Small intestine (tissue), 7 donors: ENCODE measurements around the gene S100A6. TPM values are rescaled to one million over a fixed set of nuclear protein-coding genes. Genes with fewer than 3 reads are reported as not detected.
A peak's percentile ranks its signal among the peaks of the same experiment; 100 is the strongest.
"Not testable (repeated sequence)": the region's sequence is repeated elsewhere in the genome, so short reads cannot be mapped to it uniquely, and the experiment has no call there.

Source experiments
- DNase-seq, 2 donors: peaks; one replicate each; pipeline versions ENCODE4 v3.0.0 to v3.0.0-alpha.2; 2013
- FAIRE-seq: peaks from 2 replicates; lab custom pipeline; 2012; peaks lifted over from hg19 to GRCh38; lab: Jason Lieb, UNC
- H3K27ac ChIP-seq, 3 donors: one replicate each; pipeline ENCODE4 v1.5.1; 2013; ENCODE audit warnings: low read length in 2 of 3, mild to moderate bottlenecking in 2 of 3, control low read depth in 1 of 3, inconsistent platforms in 1 of 3, low read depth in 1 of 3, moderate library complexity in 1 of 3
- H3K27me3 ChIP-seq, 3 donors: one replicate each; pipeline ENCODE4 v1.6.1; 2013; ENCODE audit warnings: low read length in 3 of 3, inconsistent platforms in 1 of 3; ENCODE audit not compliant: control insufficient read depth in 3 of 3, insufficient read depth in 3 of 3
- H3K36me3 ChIP-seq, 3 donors: one replicate each; pipeline ENCODE4 v1.6.1; 2013; ENCODE audit warnings: low read length in 3 of 3, inconsistent platforms in 1 of 3, low read depth in 1 of 3, mild to moderate bottlenecking in 1 of 3, moderate library complexity in 1 of 3; ENCODE audit not compliant: control insufficient read depth in 3 of 3, insufficient read depth in 2 of 3
- H3K4me1 ChIP-seq, 3 donors: one replicate each; pipeline ENCODE4 v1.6.1; 2013; ENCODE audit warnings: low read length in 2 of 3, inconsistent platforms in 1 of 3, low read depth in 1 of 3, mild to moderate bottlenecking in 1 of 3, moderate library complexity in 1 of 3; ENCODE audit not compliant: control insufficient read depth in 3 of 3, insufficient read depth in 2 of 3
- H3K4me3 ChIP-seq, 3 donors: one replicate each; pipeline ENCODE4 v1.5.1; 2013; ENCODE audit warnings: low read length in 3 of 3, control low read depth in 1 of 3, inconsistent platforms in 1 of 3, low read depth in 1 of 3, mild to moderate bottlenecking in 1 of 3, moderate library complexity in 1 of 3
- H3K9me3 ChIP-seq, 2 donors: one replicate each; pipeline ENCODE4 v1.6.1; 2013; ENCODE audit warnings: low read depth in 1 of 2, low read length in 1 of 2; ENCODE audit not compliant: control insufficient read depth in 2 of 2, insufficient read depth in 1 of 2
- WGBS, 3 donors: extraction: QIAGEN DNeasy Blood & Tissue Kit; methylation state at CpG; one replicate each; pipeline ENCODE4 v1.1.7; 2013; 5-methylcytosine and 5-hydroxymethylcytosine counted together
- polyA plus RNA-seq, 4 donors: library from polyadenylated mRNA; stranded (reverse) in 3 of 4; unstranded in 1 of 4; fragments of 200-250 nt in 3 of 4; fragments of 120-200 nt in 1 of 4; gene quantifications; one replicate each; pipeline versions ENCODE4 v1.2.1 to v1.2.3, GENCODE V29; 2013
- donor health status: healthy with polysubstance abuse.
- donor health status: control.
- donor health status: control.
- donor health status: Bipolar disorder and iron deficiency.
- donor health status: healthy.

The S100A6 gene
- polyA plus RNA-seq, 4 donors, result 313 to 4,929 (median 1,988) TPM

- not testable (repeated sequence) for FAIRE-seq, H3K36me3 ChIP-seq, H3K27me3 ChIP-seq, H3K9me3 ChIP-seq, H3K4me3 ChIP-seq, DNase-seq, H3K27ac ChIP-seq
- peaks cover 0 to 19% (median 5%) of the 10 kb centered on the region in 3 donors for H3K4me1 ChIP-seq
- WGBS, 3 donors, result 77% methylated on average over 13 to 14 of the region's 14 CpGs
Measured at GRCh38 chr1:153522353-153523048, 13.3 kb downstream of the S100A6 start.

- FAIRE-seq, DNase-seq, H3K27me3 ChIP-seq, H3K27ac ChIP-seq, H3K4me3 ChIP-seq, H3K36me3 ChIP-seq, H3K9me3 ChIP-seq: not testable (repeated sequence)
- WGBS, 3 donors, result 97 to 98% (median 97%) methylated on average over 27 to 37 of the region's 37 CpGs
- H3K4me1 ChIP-seq, result peaks cover 0 to 19% (median 5%) of the 10 kb centered on the region in 3 donors
Measured at GRCh38 chr1:153521808-153522207, 14.0 kb downstream of the S100A6 start.

- Histone ChIP-seq H3K4me3 (no peak overlapping the region), H3K27ac (peak overlapping the region; percentile 55 to 86 (median 70)), H3K27me3 (no peaks in the 10 kb centered on the region), H3K9me3 (no peaks in the 10 kb centered on the region), H3K36me3 (no peaks in the 10 kb centered on the region), H3K4me1 (peaks cover 0 to 21% (median 5%) of the 10 kb centered on the region in 3 donors)
- DNase-seq (no peak), FAIRE-seq (no peak)
- WGBS, 3 donors, result 41 to 69% (median 63%) methylated on average over 4 of the region's 4 CpGs
Measured at GRCh38 chr1:153520818-153521476, 14.8 kb downstream of the S100A6 start.

- not testable (repeated sequence) for H3K9me3 ChIP-seq, FAIRE-seq, H3K27me3 ChIP-seq, H3K36me3 ChIP-seq
- peaks cover 5 to 24% (median 7%) of the 10 kb centered on the region in 3 donors for H3K4me1 ChIP-seq
- peak overlapping the region in 1 of 3 donors; percentile 20 for H3K4me3 ChIP-seq
- 18 to 61% (median 48%) methylated on average over 4 to 5 of the region's 5 CpGs for WGBS, 3 donors
- DNase-seq, result peak; percentile 84 to 89
- peak overlapping the region; percentile 55 to 86 (median 81) for H3K27ac ChIP-seq
Measured at GRCh38 chr1:153520137-153520691, 15.6 kb downstream of the S100A6 start.

- H3K27me3 ChIP-seq, result no peaks in the 10 kb centered on the region
- peaks cover 7 to 24% (median 7%) of the 10 kb centered on the region in 3 donors for H3K4me1 ChIP-seq
- DNase-seq (no peak), FAIRE-seq (no peak)
- no peaks in the 10 kb centered on the region for H3K9me3 ChIP-seq
- WGBS, 3 donors, result 73 to 87% (median 79%) methylated on average over 3 of the region's 3 CpGs
- H3K27ac ChIP-seq, result no peak overlapping the region
- no peak overlapping the region for H3K4me3 ChIP-seq
- no peaks in the 10 kb centered on the region for H3K36me3 ChIP-seq
Measured at GRCh38 chr1:153519242-153519641, 16.5 kb downstream of the S100A6 start.

- peak overlapping the region; percentile 75 to 98 (median 86) for H3K27ac ChIP-seq
- peaks cover 5 to 19% (median 7%) of the 10 kb centered on the region in 3 donors for H3K4me1 ChIP-seq
- 30 to 47% (median 42%) methylated on average over 7 to 8 of the region's 8 CpGs for WGBS, 3 donors
- H3K27me3 ChIP-seq, result no peaks in the 10 kb centered on the region
- FAIRE-seq (no peak), DNase-seq (peak; percentile 88 to 97)
- H3K36me3 ChIP-seq, result no peaks in the 10 kb centered on the region
- H3K4me3 ChIP-seq, result no peak overlapping the region
- no peaks in the 10 kb centered on the region for H3K9me3 ChIP-seq
Measured at GRCh38 chr1:153515504-153516394, 20.0 kb downstream of the S100A6 start.

GRCh38 chr1:153513666-153514065, 22.1 kb downstream of the S100A6 start:
- Histone ChIP-seq H3K27ac (no peak overlapping the region), H3K9me3 (no peaks in the 10 kb centered on the region), H3K4me3 (no peak overlapping the region), H3K4me1 (peaks cover 2 to 15% (median 7%) of the 10 kb centered on the region in 3 donors), H3K36me3 (no peaks in the 10 kb centered on the region), H3K27me3 (no peaks in the 10 kb centered on the region)
- WGBS, 3 donors, result 86 to 94% (median 91%) methylated on average over 7 of the region's 7 CpGs
- no peak for FAIRE-seq
- DNase-seq, result no peak

- H3K4me3 ChIP-seq, result no peak overlapping the region
- H3K9me3 ChIP-seq, result no peaks in the 10 kb centered on the region
- H3K4me1 ChIP-seq, result peaks cover 2 to 17% (median 7%) of the 10 kb centered on the region in 3 donors
- FAIRE-seq, result no peak
- H3K36me3 ChIP-seq, result no peaks in the 10 kb centered on the region
- WGBS, 3 donors, result 32 to 62% (median 54%) methylated on average over 3 of the region's 3 CpGs
- H3K27ac ChIP-seq, result no peak overlapping the region
- H3K27me3 ChIP-seq, result no peaks in the 10 kb centered on the region
- peak in 1 of 2 donors; percentile 54 for DNase-seq
Measured at GRCh38 chr1:153513023-153513422, 22.8 kb downstream of the S100A6 start.
